DMS153 treated with DMSO at 0.1 percent for 48 hours (cell line): ENCODE measurements around the gene UQCR11.

Experiments
- DNase-seq: peaks from one replicate; lab custom pipeline; 2025; ENCODE audit not compliant: unreplicated experiment; lab: John Stamatoyannopoulos, UW

UQCR11 gene

DNA sequence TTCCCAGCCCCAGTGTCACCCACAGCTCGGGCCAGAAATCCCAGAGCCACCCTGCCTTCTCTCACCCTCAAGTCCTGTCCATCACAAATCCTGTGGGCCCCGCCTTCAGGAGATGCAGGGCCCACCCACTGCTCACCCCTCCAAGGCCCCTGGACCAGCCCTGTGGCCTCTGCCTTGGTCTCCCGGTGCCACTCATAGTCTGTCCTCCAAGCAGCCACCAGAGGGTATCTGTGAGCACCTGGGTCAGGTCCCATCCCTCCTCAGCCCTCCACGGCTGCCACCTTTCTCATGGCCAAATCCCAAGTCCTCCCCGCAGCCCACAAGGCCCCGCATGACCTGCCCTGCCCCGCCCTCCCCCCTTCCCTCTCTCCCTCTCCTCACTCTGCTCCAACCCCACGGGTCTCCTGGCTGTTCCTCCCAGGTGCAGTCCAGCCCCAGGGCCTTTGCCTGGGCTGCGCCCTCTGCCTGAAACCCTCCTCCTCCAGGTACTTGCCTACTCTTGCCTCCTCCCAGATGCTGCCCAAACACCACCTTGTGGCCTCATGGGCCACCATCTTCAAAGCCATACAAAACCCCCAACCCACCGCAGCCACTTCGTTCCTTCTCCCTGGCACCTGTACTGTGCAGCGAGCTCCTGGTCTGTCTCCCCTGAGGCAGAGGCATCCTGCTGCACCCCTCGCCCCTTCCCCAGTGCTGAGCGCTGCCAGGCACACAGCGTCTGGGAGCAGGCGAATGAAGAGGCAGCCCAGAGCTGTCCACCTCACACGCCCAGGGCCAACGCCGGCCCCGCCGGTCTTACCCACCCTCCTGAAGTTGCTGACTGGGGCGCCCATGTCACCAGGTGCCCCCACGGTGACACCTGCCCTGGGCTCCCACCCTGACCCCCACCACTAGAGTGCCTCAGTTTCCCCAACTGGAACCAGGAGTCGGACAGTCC is 13.2 kb upstream of the UQCR11 start:
- no peak for DNase-seq

- no peak for DNase-seq
These were observed 11.6 kb upstream of the UQCR11 start for GRCh38 chr19:1616875-1617274.

DNA sequence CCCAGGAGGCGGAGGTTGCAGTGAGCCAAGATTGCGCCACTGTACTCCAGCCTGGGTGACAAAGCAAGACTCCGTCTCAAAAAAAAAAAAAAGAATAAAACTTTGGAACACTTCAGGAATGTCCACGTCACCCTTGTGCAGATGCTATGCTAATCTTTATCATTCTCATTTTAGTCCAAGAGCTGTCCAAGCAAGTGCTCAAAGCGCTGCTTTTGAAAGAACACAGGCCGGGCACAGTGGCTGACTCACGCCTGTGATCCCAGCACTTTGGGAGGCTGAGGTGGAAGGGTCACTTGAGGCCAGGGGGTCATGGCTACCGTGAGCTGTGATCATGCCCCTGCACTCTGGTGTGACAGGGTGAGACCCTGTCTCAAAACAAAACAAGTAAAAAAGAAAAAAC is 11.1 kb upstream of the UQCR11 start:
- DNase-seq, result no peak

GRCh38 chr19:1615156-1615765 is 10.0 kb upstream of the UQCR11 start:
- no peak for DNase-seq

DNA sequence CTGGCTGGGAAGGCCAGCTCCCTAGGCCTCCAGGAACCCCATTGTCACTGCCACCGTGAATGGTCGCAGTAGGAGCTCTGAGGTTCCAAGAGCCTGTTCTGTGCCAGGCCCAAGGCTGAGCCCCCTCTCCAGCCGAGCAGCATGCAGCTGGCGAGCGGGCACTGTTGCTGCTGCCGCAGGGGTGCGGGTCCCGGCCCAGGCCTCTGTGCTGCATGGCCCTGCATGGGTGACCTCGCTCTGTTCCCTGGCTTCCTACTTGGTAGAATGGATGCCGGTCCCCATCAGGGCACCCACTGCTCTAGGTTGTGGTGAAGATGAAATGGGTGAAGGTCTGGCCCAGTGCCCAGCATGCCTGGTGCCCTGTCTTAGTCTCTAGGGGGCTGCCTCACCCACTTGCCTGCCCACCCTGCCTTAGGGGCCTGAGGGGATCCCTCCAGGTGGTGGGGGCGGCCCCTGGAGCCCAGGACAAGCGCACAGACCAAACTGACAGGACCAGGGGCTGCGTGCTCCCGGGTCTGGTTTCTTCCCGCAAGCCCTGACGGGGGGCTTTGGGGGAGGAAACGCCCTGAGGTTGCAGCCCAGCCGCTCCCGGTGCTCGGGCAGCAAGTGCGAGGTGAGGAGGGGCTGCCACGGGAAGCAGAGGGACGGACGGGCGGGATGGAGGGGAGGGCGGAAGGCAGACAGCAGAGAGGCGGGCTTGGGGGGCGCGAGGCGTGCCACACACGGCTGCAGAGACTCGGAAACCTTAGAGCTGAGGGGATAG is 8.7 kb upstream of the UQCR11 start:
- no peak for DNase-seq

DNA sequence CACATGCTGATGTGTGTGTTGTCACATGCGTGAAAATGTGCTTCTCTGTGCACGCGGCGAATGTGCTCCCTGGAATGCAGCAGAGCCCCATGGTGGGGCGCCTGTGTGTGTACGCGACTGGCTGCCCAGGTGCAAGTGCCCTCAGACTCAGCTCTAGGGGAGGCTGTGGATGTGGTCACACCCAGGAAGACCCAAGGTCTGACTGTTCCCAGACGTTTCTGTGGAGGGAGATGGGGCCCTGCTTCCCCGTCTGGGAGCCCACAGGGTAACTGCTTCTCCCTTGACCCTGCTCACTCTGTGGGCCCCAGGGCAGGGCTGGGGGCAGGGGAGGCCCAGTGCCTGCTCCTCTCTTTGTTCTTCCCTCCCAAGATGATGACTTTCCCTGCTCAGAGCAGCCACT is 7.9 kb upstream of the UQCR11 start:
- no peak for DNase-seq

DNA sequence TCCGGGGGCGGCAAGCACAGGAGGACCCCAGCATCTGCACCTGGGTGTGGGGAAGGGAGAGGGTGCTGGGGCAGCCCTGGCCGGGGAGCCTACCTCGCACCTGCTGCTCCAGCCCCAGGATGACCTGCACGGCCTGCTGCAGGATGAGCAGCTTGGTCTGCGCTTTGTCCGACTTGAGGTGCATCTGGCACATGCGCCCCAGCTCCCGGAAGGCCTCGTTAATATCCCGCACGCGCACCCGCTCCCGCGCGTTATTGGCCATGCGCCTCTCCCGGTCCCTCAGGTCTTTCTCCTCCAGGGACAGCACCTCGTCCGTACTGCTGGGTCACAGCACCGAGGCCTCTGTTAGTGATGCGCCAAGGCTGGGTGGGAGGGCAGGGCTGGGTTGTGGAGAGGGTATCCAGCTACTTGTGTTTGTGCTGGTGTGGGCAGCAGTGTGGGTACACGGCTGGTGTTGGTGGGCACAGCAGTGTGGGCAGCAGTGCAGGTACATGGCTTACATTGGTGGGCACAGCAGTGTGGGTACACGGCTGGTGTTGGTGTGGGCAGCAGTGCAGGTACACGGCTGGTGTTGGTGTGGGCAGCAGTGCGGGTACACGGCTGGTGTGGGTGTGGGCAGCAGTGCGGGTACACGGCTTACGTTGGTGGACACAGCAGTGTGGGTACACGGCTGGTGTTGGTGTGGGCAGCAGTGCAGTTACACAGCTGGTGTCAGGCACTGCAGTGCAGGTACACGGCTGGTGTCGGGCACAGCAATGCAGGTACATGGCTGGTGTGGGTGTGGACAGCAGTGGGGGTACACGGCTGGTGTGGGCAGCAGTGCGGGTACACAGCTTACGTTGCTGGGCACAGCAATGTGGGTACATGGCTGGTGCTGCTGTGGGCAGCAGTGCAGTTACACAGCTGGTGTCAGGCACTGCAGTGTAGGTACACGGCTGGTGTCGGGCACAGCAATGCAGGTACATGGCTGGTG is 7.1 kb upstream of the UQCR11 start:
- no peak for DNase-seq

DNA sequence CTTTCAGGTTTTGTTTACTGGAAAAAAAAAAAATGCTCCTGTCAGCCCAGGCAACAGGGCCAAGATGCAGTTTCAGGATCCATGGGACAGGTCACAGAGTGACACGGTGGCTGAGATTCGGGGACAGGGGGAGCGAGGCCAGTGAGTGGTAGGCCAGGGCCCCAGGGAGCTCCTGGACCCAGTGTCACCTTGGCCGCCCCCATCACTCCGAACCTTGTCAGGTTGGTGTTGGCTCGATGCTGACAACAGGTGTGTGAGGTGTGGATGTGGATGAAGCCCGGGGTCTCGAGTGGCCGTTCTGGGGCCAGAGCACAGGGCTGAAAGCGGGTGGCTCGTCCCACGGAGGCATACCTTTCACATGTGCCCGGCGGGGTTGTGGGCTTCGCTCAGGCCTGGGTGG is 6.1 kb upstream of the UQCR11 start:
- no peak for DNase-seq

DNA sequence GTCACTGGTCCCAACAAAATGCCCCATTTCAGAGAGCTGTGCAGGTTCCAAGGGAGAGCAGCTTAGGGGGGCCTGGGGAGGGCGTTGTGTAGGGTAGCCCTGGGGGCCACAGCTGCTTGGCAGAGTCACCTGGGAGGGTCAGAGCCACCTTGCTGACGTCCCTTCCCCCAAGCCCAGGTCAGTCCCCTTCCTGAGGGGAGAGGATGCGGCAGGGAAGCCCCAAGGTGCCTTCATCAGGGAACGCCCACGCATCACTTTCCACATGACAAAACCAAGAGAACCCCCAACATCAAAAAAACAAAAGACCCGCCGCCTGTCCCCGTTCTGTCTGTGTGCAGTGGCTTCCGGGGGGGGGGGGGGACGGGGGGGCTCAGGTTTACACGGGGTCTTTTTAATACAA is 5.3 kb upstream of the UQCR11 start:
- no peak for DNase-seq

DNA sequence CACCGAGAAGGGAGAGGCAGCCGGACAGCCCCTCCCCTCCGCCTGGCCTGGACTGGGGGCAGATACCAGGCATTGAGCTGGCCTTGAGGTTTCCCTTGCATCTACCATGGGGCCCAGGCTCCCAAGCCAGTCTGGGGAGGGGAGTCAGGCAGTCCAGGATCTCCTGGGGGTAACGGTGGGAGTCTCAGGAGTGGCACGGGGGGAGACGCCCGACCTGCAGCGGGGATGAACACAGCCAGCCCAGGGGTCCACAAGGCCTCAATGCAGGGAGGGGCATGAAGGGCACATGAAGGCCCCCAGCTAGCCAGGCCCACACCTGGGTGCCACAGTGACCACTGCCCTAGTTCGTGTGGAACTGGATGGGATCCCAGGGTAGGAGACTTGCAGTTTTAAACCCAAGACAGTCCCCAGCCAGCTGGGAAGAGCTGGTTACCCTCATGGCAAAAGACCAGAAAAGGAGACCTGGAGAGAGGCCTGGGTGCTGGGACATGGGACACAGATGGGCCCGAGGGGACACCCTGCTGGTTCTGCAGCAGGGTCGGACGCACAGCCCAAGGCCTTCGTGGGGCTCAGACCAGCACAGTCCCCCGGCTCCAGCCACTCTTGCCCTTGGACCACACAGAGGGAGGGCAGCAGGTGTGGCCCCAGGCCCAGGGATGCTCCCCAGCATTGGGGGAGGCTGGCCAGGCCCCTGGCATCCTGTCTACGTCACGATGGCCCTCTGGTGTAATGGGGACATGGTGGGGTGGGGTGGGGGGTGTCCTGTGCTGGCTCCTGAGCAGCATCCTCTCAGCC is 4.6 kb upstream of the UQCR11 start:
- no peak for DNase-seq

- DNase-seq, result no peak
These were observed 3.8 kb upstream of the UQCR11 start for GRCh38 chr19:1609103-1609396.

GRCh38 chr19:1608359-1609102 is 3.3 kb upstream of the UQCR11 start:
- DNase-seq, result no peak

GRCh38 chr19:1606138-1606651 is 933 bp upstream of the UQCR11 start:
- no peak for DNase-seq

GRCh38 chr19:1602091-1602707 is 3.1 kb downstream of the UQCR11 start:
- DNase-seq, result no peak

- DNase-seq, result no peak
These were observed 3.6 kb downstream of the UQCR11 start for GRCh38 chr19:1601613-1602064.

GRCh38 chr19:1599460-1599846 is 5.8 kb downstream of the UQCR11 start:
- DNase-seq, result no peak

DNA sequence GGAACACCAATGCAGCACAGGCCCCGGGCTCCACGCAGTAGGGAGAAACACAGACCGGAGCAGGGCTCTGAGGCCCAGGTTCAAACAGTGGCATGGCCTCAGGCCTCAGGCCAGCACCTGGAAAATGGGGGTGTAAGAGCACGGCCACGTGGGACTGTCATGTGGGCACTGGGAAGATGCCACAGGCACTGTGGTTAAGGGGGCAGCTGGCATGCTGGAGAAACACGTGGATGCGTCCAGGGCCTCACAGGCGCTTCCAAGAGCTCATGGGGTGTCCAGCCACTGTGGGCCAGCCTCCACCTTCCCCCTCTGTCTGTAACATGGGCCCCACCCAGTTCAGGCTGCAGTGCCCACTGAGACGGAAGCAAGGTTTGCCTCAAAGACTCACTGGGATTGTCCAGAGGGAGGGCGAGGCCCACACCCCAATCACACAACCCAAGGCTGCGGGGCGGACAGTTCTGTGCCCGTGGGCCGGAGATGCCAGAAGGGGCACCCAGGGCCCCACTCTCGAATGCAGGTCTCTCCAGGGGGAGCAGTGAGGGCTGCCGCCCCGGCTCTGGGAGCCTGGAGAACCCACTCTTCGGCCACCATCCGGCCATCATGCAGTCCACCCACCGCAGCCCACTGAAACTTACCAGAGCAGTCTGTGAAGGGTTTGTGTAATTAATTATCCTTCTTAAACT is 6.3 kb downstream of the UQCR11 start:
- DNase-seq, result no peak

GRCh38 chr19:1593501-1593772 is 11.8 kb downstream of the UQCR11 start:
- no peak for DNase-seq
